HCT116 (cell line): ENCODE measurements around the gene SPDEF. TPM values are rescaled to one million over a fixed set of nuclear protein-coding genes. Genes with fewer than 3 reads are reported as not detected.

Experiments
- ATAC-seq: fragments of 200-7000 bp; cut with Tn5 transposase; 2 replicates; pipeline ENCODE4 v1.9.1; 2020; ENCODE audit warnings: mild to moderate bottlenecking, moderate library complexity
- BruUV-seq: library from RNA; stranded (reverse); fragments of 400-500 nt; replicated peaks from 2 replicates; lab custom pipeline; 2021; lab: Mats Ljungman, UMichigan
- CTCF ChIA-PET: fragments of 300-600 bp; sonication (Branson Sonifier 250); formaldehyde crosslinking; loops from one replicate; lab custom pipeline; 2021; ENCODE audit warnings: antibody characterized with exemption; lab: Charles Lee
- POLR2A ChIA-PET: fragments of 300-600, 350-600 bp; sonication (Branson Sonifier 250); formaldehyde crosslinking; loops from one replicate; lab custom pipeline; 2021; ENCODE audit warnings: antibody characterized with exemption; lab: Charles Lee
- RAD21 ChIA-PET, 2 experiments: fragments of 300-600 bp; sonication (Branson Sonifier 250); formaldehyde crosslinking; loops; one replicate each; lab custom pipeline; 2023; ENCODE audit warnings: low total read pairs in 2 of 2; ENCODE audit not compliant: uncharacterized antibody in 2 of 2, unreplicated experiment in 2 of 2, low non-redundant PET in 1 of 2; lab: Charles Lee
- DNase-seq: peaks from one replicate; pipeline ENCODE4 v3.0.0-alpha.2; 2010; ENCODE audit warnings: low read depth, low spot score
- H2AFZ ChIP-seq: fragments of 200-600 bp; shearing (Covaris generic), sonication (generic); 2 replicates; pipeline ENCODE4 v1.6.1; 2017; ENCODE audit warnings: low read depth, mixed run types, mixed read lengths, antibody characterized with exemption, low read length; ENCODE audit not compliant: poor library complexity, severe bottlenecking
- H3K27ac ChIP-seq: 2 replicates; pipeline ENCODE4 v1.5.1; 2012; ENCODE audit warnings: low read depth, low read length
- H3K27me3 ChIP-seq: fragments of 200-600 bp; sonication (generic); 2 replicates; pipeline ENCODE4 v1.6.1; 2016; ENCODE audit warnings: mixed run types, low read length, mixed read lengths; ENCODE audit not compliant: insufficient read depth
- H3K36me3 ChIP-seq, 2 experiments: fragments of 200-500 bp in 1 of 2; fragments of 200-600 bp in 1 of 2; sonication (Bioruptor generic) in 1 of 2; sonication (generic) in 1 of 2; 2 replicates each; pipeline versions ENCODE4 v1.5.1 to v1.6.1; 2014 to 2016; ENCODE audit warnings: low read length in 2 of 2, inconsistent platforms in 1 of 2, mixed read lengths in 1 of 2, mixed run types in 1 of 2; ENCODE audit not compliant: insufficient read depth in 2 of 2, control insufficient read depth in 1 of 2
- H3K4me1 ChIP-seq, 2 experiments: fragments of 200-600 bp in 1 of 2; sonication (generic) in 1 of 2; 2 replicates each; pipeline versions ENCODE4 v1.5.1 to v1.6.1; 2012 to 2017; ENCODE audit warnings: low read length in 2 of 2, inconsistent platforms in 1 of 2, mild to moderate bottlenecking in 1 of 2, mixed read lengths in 1 of 2, mixed run types in 1 of 2, moderate library complexity in 1 of 2; ENCODE audit not compliant: insufficient read depth in 2 of 2, control insufficient read depth in 1 of 2
- H3K4me2 ChIP-seq: fragments of 200-600 bp; sonication (generic); 2 replicates; pipeline ENCODE4 v1.6.1; 2017; ENCODE audit warnings: mixed run types, low read length, mixed read lengths
- H3K4me3 ChIP-seq, 2 experiments: fragments of 200-600 bp in 1 of 2; sonication (generic) in 1 of 2; replicated peaks in 1 of 2; 2 replicates each; pipeline ENCODE4 v1.5.1; 2011 to 2016; ENCODE audit warnings: low read length in 2 of 2, control low read depth in 1 of 2, low read depth in 1 of 2, mild to moderate bottlenecking in 1 of 2, mixed read lengths in 1 of 2, mixed run types in 1 of 2
- H3K79me2 ChIP-seq: fragments of 200-600 bp; sonication (generic); 2 replicates; pipeline ENCODE4 v1.6.1; 2017; ENCODE audit warnings: mild to moderate bottlenecking, mixed run types, low read length, moderate library complexity, mixed read lengths; ENCODE audit not compliant: insufficient read depth
- H3K9ac ChIP-seq: fragments of 200-600 bp; sonication (generic); 2 replicates; pipeline ENCODE4 v1.6.1; 2016; ENCODE audit warnings: low read length, mixed read lengths
- H3K9me2 ChIP-seq: fragments of 200-600 bp; sonication (generic), shearing (Covaris generic); 2 replicates; pipeline ENCODE4 v1.6.1; 2017; ENCODE audit warnings: mixed run types, mild to moderate bottlenecking, moderate library complexity; ENCODE audit not compliant: insufficient read depth
- H3K9me3 ChIP-seq, 2 experiments: fragments of 200-500 bp in 1 of 2; fragments of 200-600 bp in 1 of 2; sonication (Bioruptor generic) in 1 of 2; sonication (generic) in 1 of 2; 2 replicates each; pipeline ENCODE4 v1.6.1; 2014 to 2017; ENCODE audit warnings: low read length in 2 of 2, mixed read lengths in 2 of 2, inconsistent platforms in 1 of 2, low read depth in 1 of 2, mild to moderate bottlenecking in 1 of 2, mixed run types in 1 of 2, moderate library complexity in 1 of 2; ENCODE audit not compliant: control insufficient read depth in 1 of 2, insufficient read depth in 1 of 2
- H4K20me1 ChIP-seq: fragments of 200-600 bp; sonication (generic), shearing (Covaris generic); 2 replicates; pipeline ENCODE4 v1.6.1; 2017; ENCODE audit warnings: mixed run types, mild to moderate bottlenecking, moderate library complexity; ENCODE audit not compliant: insufficient read depth
- CTCF ChIP-seq, 3 experiments: fragments of 200-600 bp in 1 of 3; sonication (generic) in 1 of 3; IDR thresholded peaks in 2 of 3; conservative IDR thresholded peaks in 1 of 3; 2 replicates each; pipeline ENCODE4 v1.5.1; 2012 to 2017; ENCODE audit warnings: low read depth in 2 of 3, low read length in 2 of 3, antibody characterized with exemption in 1 of 3, borderline replicate concordance in 1 of 3, control low read depth in 1 of 3, mild to moderate bottlenecking in 1 of 3, mixed read lengths in 1 of 3, mixed run types in 1 of 3, moderate library complexity in 1 of 3; ENCODE audit not compliant: insufficient read depth in 1 of 3
- EGR1 ChIP-seq: IDR thresholded peaks from 2 replicates; pipeline ENCODE4 v1.6.1; 2012; ENCODE audit warnings: low read depth
- EZH2phosphoT487 ChIP-seq: fragments of 200-600 bp; IDR thresholded peaks from 2 replicates; pipeline ENCODE4 v1.6.1; 2018; ENCODE audit warnings: antibody characterized with exemption, borderline replicate concordance
- FOSL1 ChIP-seq: IDR thresholded peaks from 2 replicates; pipeline ENCODE4 v1.6.1; 2012; ENCODE audit warnings: low read depth
- JUND ChIP-seq: IDR thresholded peaks from 2 replicates; pipeline ENCODE4 v1.6.1; 2012
- MAX ChIP-seq: IDR thresholded peaks from 2 replicates; pipeline ENCODE4 v1.6.1; 2012
- RAD21 ChIP-seq: IDR thresholded peaks from 2 replicates; pipeline ENCODE4 v1.6.1; 2012; ENCODE audit warnings: low read depth, mild to moderate bottlenecking
- SIN3A ChIP-seq: IDR thresholded peaks from 2 replicates; pipeline ENCODE4 v1.6.1; 2012; ENCODE audit warnings: low read depth
- YY1 ChIP-seq: IDR thresholded peaks from 2 replicates; pipeline ENCODE4 v1.6.1; 2011; ENCODE audit warnings: low read length, low read depth, moderate library complexity, mild to moderate bottlenecking; ENCODE audit not compliant: insufficient replicate concordance; ENCODE audit errors: extremely low read depth
- intact Hi-C: fragments of 100-400 bp; cut with micrococcal nuclease; formaldehyde crosslinking; loops from 2 replicates; pipeline ENCODE4 v1.10.0; 2022
- total RNA-seq: library from RNA; stranded (reverse); gene quantifications from one replicate; pipeline ENCODE4 v1.2.1, GENCODE V29; 2021; ENCODE audit not compliant: unreplicated experiment

SPDEF gene
- total RNA-seq, 1 experiment from 2014 or later: 0.39 TPM

GRCh38 chr6:34547701-34548644 is 8.2 kb downstream of the SPDEF start:
- TF ChIP-seq YY1 (no peak), EZH2phosphoT487 (no peak), RAD21 (no peak), FOSL1 (no peak), CTCF (IDR thresholded peaks at IDR 0.05 in 2 of 3, conservative IDR thresholded peaks at IDR 0.05 in 1 of 3; ENCODE audit: borderline replicate concordance in 1 of 3, insufficient read depth in 1 of 3, low read depth in 2 of 3, low read length in 2 of 3) (no peak), JUND (no peak), EGR1 (no peak), SIN3A (no peak), MAX (no peak)
- H3K27ac ChIP-seq: no peak overlapping the region; the same call in 1 of the 2 replicates
- DNase-seq (no peak), ATAC-seq (no peak)
- no peaks in the 10 kb centered on the region for H3K79me2 ChIP-seq
- no peaks in the 10 kb centered on the region for H3K36me3 ChIP-seq
- H4K20me1 ChIP-seq: no peaks in the 10 kb centered on the region
- ChIA-PET RAD21 (no interaction called here), POLR2A (no interaction called here), CTCF (no interaction called here)
- H3K9ac ChIP-seq: no peak overlapping the region
- no peaks in the 10 kb centered on the region for H3K9me2 ChIP-seq
- no TSS peak for BruUV-seq
- H3K4me2 ChIP-seq: peak overlapping the region; percentile 25; the same call in 1 of the 2 replicates
- H3K9me3 ChIP-seq: no peaks in the 10 kb centered on the region
- H3K4me1 ChIP-seq: peaks cover 20 to 30% of the 10 kb centered on the region in 2 experiments
- H2AFZ ChIP-seq: no peak overlapping the region
- intact Hi-C loops: no loop called here
- no peak overlapping the region for H3K4me3 ChIP-seq
- no peaks in the 10 kb centered on the region for H3K27me3 ChIP-seq
